ENCODE results near the gene DUSP28.

DUSP28 gene

DNA sequence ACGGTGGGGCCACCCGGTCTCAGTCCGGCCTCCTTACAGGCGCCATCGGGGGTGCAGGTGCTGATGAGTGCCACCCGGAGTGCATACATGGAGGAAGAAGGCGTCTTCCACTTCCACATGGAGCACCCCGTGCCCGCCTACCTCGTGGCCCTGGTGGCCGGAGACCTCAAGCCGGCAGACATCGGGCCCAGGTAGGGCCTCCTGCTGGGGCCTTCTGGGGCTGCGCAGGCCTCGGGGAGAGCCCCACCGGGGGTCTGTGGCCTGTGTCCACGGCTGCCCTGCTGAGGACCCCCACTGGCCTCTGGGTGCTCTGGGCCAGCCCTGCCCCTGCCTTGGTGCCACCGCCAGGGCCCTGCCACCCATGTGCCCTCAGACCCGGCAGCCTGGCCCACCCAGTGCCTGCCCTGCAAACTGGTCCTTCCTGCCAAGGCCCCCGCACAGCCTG lies 12.9 kb downstream of the DUSP28 start:
- DNase-seq (ENCODE audit: low spot score) = no peak

DNA sequence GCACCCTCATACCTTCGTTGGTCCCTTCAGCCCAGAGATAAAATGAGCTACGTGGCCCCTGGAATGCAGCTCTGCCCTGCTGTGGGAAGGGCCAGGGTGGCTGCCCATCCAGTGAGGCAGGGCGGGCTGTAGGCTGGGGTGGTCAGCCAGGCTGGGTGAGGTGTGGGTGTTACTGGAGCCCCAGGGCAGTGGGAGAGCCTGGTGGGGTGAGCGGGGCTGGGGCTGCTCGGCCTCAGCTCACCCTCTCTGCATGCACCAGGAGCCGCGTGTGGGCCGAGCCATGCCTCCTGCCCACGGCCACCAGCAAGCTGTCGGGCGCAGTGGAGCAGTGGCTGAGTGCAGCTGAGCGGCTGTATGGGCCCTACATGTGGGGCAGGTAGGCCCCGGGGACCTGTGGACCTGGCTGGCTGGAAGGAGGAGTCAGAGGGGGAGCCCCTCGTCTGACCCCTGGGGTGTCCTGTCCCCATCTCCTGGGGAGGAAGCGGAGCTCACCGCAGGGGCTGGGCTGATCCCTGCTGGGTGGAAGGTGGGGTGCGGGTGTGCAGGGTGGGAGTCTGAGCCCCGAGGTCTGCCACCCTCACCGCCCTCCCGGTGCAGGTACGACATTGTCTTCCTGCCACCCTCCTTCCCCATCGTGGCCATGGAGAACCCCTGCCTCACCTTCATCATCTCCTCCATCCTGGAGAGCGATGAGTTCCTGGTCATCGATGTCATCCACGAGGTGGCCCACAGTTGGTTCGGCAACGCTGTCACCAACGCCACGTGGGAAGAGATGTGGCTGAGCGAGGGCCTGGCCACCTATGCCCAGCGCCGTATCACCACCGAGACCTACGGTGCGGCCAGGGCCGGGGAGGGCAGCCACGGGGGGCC lies 13.6 kb downstream of the DUSP28 start:
- no peak for DNase-seq (ENCODE audit: low spot score)

DNA sequence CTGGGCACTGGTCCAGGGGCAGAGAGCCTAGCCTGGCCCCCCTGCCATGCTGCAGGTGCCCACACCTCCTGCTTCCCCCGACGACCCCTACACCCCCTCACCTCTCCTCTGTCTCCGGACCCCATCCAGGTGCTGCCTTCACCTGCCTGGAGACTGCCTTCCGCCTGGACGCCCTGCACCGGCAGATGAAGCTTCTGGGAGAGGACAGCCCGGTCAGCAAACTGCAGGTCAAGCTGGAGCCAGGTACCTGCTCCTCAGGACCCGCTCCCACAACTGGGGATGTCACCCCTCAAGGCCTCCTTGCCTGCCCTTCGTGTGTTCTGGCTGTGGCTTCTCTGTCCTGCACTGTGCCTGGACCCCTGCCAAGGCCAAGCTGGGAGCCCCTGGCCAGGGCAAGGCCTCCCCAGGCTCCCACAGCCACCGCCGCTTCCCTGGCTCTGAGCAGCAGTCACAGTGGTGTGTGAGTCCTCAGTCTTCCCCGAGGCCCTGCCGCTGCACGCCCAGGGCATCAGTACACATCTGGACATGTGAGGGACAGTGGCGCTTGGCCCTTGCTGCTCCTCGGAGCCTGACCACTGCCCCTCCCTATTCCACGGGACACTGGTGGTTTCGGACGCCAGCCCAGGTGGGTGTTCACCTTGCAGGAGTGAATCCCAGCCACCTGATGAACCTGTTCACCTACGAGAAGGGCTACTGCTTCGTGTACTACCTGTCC lies 14.4 kb downstream of the DUSP28 start:
- DNase-seq (ENCODE audit: low spot score) = no peak

DNA sequence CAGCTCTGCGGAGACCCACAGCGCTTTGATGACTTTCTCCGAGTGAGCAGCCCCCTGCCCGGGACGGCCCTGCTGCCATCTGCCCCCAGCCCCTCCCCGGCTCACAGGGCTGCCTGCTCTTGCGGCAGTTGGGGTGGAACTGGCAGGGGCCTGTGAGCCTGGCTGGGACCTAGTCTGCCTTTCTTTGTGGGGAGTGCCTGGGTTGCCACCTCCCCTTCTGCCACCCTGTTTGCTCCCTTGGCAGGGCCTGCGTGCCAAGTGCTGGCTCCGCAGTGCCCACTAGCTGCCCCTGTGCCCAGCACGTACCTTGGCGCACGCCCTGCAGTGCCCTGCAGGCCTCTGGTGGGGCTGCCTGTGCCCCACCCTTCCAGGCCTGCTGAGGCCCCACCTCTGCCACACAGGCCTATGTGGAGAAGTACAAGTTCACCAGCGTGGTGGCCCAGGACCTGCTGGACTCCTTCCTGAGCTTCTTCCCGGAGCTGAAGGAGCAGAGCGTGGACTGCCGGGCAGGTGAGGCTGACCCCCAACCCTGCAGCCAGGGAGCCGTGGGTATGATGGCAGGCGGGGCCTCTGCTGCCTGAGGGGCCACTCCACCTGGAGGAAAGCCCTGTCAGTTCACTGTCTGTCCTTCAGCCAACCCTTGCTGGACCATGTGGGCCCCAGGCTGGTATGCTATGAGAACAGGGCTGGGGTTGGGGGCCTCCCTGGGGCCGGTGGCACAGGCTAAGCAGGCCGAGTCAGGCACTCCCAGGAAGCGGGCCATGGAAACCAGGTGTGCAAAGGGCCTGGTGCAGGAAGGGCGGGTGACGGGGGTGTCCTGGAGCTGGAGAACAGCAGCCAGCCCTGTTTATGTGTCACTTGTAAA lies 15.2 kb downstream of the DUSP28 start:
- DNase-seq (ENCODE audit: low spot score) = no peak

DNA sequence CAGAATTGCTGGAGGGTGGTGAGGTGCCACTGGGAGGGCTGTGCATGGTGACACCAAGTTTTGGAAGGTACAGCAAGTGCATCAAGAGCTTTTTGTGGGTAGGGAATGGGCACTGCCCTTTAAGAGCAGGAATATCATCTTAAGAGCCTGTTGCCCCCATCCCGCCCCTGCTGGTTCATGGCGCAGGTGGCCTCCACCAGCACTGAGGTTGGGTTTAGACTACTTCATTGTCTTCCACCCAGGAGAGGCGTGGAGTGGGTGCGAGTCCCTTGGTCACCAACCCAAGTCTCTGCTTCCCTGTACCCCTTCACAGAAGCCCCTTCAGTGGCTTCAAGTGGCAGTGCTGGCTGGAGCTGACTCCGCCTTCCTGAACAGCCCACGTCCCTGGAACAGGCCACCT lies 15.9 kb downstream of the DUSP28 start:
- DNase-seq (ENCODE audit: low spot score) = no peak

DNA sequence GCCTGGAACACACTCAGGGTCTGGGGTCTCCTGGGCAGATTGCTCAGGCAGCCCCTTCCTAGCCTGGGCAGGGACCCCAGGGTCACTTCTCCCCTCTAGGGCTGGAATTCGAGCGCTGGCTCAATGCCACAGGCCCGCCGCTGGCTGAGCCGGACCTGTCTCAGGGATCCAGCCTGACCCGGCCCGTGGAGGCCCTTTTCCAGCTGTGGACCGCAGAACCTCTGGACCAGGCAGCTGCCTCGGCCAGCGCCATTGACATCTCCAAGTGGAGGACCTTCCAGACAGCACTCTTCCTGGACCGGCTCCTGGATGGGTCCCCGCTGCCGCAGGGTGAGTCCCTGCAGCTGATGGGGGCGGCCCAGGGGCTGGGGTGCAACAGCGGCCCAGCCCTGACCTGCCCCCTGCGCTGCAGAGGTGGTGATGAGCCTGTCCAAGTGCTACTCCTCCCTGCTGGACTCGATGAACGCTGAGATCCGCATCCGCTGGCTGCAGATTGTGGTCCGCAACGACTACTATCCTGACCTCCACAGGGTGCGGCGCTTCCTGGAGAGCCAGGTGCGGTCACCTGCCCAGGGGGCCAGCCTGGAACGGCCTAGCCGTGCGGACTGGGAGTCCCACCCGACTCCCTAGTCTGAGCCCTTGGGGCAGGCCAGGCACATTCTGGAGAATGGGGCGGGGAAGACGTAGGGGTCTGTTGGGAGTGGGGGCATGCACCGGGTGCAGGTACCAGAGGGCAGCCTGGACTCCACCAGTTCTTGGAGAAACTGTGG lies 16.5 kb downstream of the DUSP28 start:
- DNase-seq (ENCODE audit: low spot score) = no peak

DNA sequence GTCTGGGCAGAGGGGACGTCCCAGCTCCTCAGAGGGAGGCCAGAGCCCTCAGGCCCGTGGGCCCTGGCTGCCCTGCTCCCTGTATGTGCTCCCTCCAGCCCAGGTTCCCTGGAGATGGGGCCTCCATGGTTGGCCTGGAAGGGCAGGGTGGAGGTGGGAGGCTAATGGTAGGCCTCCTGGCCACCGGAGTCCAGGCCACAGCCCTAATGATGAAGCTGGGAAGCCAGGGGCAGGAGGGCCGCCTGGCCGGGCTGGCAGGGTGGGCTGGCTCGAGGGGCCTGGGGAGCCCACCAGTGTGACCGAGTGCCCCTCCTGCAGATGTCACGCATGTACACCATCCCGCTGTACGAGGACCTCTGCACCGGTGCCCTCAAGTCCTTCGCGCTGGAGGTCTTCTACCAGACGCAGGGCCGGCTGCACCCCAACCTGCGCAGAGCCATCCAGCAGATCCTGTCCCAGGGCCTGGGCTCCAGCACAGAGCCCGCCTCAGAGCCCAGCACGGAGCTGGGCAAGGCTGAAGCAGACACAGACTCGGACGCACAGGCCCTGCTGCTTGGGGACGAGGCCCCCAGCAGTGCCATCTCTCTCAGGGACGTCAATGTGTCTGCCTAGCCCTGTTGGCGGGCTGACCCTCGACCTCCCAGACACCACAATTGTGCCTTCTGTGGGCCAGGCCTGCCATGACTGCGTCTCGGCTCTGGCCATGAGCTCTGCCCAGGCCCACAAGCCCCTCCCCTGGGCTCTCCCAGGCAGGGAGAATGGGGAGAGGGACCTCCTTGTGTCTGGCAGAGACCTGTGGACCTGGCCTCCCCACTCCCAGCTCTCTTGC lies 17.3 kb downstream of the DUSP28 start:
- DNase-seq (ENCODE audit: low spot score) = no peak

DNA sequence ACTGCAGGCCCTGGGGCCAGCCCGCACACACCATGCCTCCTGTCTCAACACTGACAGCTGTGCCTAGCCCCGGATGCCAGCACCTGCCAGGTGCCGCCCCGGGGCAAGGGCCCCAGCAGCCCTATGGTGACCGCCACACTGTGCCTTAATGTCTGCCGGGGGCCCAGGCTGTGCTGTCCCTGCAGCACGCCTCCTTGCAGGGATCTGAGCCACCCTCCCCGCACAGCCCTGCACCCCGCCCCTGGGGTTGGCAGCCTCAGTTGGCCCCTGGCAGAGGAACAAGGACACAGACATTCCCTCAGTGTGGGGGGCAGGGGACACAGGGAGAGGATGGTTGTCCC lies 17.9 kb downstream of the DUSP28 start:
- DNase-seq (ENCODE audit: low spot score) = no peak

DNA sequence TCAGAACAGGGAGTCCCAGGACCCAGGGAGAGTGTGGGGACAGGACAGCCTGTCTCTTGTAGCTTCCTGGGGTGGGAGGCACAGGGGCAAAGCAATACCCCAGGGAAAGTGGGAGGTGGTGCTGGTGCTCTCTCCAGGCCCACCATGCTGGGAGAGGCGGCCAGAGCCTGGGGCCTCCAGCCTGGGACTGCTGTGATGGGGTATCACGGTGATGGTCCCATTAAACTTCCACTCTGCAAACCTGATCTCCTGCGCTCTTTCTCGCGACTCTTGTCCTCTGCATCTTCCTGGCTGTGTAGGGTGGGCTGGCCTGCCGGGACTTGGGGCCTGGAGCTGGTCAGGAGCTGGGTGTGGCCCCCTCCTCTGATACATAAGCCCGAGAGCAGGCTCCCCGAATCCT lies 18.3 kb downstream of the DUSP28 start:
- DNase-seq (ENCODE audit: low spot score) = no peak

DNA sequence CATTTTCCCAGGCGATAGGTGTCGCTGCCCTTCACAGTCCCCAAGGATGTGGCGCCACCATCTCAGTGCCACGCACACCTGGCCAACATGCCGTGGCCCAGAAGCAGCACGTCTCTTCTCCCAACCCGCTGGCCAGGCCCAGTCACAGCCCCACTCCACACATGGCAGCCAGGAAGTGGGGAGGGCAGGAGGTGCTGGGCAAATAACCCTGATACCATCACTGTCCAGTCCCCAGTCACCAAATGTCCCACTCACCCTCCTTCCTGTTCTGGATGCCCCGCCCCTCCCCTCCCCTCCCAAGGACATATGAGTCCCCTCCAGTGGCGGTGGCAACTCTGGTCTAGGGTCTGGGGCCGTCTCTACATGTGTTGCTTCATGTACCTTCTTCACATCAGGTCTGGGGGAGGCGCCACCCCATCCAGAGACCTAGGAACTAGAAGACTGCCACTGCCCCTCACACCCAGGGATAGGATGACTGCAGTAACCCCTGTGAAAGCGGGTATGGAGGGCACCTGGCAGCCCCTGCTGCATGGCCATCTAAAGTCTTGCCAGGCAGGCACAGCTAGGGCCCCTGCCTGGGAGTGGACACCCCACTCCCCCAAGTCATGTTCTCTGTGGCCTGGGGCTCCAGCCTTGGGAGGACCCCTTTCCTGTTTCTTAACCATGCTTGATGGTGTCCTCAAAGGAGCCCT lies 19.1 kb downstream of the DUSP28 start:
- DNase-seq (ENCODE audit: low spot score) = no peak

DNA sequence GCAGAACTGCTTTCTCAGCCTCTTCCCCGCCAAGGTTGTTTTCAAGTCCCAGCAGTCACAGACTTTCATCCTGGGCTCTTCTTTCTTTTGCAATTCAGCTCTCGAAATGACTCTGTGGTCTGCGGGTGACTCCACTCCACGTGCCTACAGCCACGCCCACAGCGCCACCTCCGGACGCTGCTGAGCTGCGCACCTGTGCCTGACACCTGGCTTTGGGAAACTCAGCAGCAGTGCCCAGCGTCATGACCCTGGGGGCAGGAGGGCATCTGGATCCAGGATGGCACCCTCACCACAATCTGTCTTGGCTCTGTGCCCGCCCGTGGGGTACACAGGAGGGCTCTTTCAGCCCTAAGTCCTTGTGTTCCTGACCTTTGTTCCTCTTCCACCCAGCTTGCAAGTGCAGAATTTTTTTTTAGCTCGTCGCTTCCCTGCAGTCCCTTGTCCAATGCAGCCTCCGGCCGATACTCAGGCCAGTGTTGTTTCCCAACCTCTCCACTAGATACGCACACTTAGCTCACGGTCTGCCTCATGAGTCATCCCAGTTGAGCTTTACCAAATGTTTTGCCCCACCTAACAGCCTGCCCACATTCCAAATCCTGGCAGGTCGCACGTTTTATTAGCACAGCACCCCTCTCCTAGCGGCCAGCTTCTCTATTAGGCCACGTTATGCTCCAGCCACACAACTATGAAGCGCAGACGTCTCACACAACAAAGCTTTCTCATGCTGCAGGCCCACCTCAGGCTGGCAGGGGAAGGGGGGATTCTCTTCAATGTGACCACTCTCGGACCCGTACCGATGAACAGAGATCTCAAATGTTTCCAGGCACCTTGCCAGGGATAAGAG lies 19.8 kb downstream of the DUSP28 start:
- DNase-seq (ENCODE audit: low spot score) = peak; percentile 84

DNA sequence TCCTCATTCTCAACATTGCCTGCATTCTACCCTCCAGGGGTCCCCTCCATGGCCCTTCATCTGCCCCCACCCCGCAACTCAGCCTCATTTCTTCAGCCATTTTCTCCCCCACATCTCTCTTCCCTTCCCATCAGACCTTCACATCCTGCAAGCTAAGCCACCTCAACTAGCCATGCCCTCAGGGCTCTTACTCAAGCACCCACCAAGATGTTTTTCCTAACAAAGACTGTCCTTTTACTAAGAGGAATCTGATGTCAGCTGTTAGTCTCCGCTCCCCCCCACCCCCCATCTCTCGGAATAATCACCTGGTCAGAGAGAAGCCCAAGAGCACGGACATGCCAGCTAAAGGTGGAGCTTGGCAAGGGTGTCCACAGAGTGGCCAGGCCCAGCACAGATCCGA lies 21.7 kb downstream of the DUSP28 start:
- no peak for DNase-seq (ENCODE audit: low spot score)

DNA sequence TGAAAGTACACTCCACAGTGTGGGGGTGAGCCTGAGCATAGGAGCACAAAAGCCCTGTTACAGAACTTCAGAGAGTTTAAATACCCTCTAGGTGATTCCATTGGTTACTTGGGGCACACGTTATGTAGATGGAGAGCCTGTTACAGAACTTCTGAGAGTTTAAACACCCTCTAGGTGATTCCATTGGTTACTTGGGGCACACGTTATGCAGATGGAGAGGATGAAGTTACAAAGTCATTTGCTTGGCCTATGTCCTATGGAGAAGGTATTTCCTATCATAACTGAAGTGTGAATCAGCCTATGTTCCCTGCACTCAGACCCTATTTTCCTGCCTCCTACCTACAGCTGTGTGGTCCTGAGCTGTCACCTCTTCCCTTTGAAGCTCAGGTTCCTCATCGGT lies 22.6 kb downstream of the DUSP28 start:
- DNase-seq (ENCODE audit: low spot score) = peak; percentile 26

DNA sequence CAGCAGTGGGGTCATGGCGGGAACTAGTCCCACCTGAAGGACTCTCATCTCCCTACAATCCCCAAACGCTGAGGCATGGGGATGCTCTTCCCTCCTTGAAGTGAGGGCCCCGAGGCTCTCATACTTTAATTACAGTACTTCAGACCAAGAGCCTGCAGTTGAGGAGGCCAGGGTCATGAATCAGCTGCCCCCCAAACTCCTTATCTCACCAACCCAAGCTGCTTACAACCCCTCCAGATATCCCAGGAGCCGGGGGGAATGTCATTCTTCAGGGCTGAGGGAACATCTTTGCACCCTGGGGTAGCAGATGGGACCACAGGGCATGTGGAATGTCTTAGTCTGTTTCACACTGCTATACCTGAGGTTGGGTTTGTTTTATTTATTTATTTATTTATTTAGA lies 23.6 kb downstream of the DUSP28 start:
- no peak for DNase-seq (ENCODE audit: low spot score)

DNA sequence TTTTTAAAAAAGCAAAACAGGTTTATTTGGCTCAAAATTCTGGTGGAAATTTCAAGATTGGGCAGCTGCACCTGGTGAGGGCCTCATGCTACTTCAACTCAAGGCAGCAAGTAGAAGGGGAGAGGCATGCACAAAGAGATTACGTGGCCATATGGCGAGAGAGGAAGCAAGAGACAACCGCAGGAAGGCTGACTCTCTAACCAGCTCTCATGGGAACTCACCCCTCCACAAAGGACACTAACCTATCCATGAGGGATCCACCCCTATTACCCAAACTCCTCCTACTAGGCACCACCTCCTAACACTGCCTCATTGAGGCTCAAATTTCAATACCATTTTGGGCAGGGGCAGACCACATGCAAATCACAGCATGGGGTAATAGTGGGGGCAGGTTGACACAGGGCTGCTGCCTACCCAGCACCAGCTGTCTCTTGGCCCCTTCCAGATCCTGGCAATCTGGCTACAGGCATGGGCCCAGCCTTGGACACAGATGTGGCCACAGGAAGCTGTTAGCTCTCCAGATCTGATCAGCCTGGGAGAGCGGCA lies 24.4 kb downstream of the DUSP28 start:
- no peak for DNase-seq (ENCODE audit: low spot score)

DNA sequence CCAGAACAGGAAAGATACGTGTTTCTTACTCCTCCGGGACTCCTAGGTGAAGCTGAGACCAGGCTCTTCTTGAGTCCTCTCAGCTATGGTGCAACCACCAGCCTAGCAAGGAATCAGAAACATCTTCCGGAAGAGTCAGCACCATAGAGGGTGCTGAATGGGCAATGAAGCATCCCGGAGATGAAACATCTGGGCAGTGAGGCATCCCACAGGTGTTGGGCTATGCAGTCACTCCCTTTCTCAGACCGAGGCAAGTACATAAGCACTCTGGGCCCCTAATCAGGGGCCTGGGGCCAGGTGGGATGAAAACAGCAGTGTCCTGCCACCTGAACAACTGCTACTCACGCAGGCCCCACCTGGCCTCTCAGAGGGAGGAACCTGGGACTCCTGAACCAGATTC lies 24.9 kb downstream of the DUSP28 start:
- peak; percentile 65 for DNase-seq (ENCODE audit: low spot score)

DNA sequence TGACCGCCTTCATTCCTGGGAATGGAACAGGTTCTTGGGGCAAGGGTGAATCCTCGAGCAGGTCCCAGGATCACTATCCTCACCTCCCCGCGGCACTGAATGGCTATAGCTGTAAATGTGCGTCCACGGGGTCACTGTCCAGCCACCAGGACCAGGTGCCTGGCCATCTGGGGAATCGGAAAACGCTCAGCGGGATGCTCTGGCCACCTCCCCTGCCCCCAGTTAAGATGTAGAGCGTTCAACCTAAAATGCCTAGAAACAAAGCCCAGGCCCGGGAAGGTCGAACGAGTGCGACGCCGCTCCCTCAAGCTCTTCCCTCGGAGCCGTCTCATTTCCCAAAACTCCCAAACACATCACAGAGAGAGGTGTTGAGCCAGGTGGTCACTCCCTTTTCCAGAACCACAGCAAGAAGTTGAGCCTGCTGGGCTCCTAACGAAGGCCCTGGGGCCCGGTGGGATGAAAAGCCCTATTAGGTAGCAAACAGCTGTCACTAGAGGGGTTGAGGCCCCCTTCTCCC lies 25.6 kb downstream of the DUSP28 start:
- no peak for DNase-seq (ENCODE audit: low spot score)

DNA sequence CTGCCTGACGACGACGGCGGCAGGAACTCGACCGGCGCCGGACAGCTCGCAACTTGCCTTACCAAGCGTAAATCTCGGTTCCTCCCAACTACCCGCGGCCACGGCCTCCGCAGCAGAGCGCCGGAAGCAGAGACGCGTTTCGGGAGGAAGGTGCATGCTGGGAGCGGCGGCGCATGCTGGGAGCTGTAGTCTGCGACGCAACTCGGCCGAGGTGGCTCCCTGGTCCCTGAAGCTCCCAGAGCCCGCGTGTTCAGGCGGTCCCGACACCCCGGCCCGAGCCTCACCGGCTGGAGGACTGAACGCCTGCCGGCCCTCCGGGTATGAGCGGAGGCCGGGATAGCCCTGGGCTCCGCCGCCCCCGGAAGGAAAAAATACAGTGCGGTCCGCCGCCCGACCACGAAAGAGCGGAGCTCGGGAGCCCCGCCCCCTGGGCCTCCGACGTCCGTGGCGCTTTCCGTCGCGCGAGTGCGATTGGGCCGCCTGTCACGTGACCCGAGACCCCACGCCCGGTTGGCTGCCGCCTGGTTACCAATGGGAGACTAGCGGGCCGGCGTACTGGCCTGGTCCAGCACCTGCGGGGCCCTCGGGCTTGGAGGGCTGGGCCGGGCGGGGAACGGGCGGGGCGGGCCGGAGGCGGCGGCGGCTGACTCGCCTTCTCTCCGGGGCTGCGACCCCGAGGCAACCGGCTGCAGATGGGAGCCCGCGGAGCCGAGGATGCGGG lies 26.2 kb downstream of the DUSP28 start, which contains the start of gene CAPN10:
CAPN10 (plus strand) TSS at position 537 of the 721 bp plus-strand sequence; CDS start at position 715, 178 bp downstream.
- peak; percentile 95 for DNase-seq (ENCODE audit: low spot score)
